Tibial nerve (tissue), 4 donors: ENCODE measurements around the gene PRPSAP2.

Experiments
- CTCF ChIP-seq, 5 experiments: fragments of 200-600 bp in 3 of 5; fragments of 450-650 bp in 2 of 5; sonication (generic) in 3 of 5; IDR thresholded peaks; one replicate each; pipeline ENCODE4 v1.5.1; 2016 to 2019; ENCODE audit warnings: antibody characterized with exemption in 5 of 5, mild to moderate bottlenecking in 3 of 5, moderate library complexity in 2 of 5
- EP300 ChIP-seq, 2 donors: sonication (generic); formaldehyde crosslinking; IDR thresholded peaks; one replicate each; pipeline ENCODE4 v1.6.1; 2017; ENCODE audit warnings: antibody characterized with exemption in 2 of 2, mild to moderate bottlenecking in 1 of 2
- POLR2A ChIP-seq, 2 donors: fragments of 450-650 bp; IDR thresholded peaks; one replicate each; pipeline ENCODE4 v1.6.1; 2017; ENCODE audit warnings: antibody characterized with exemption in 2 of 2, mild to moderate bottlenecking in 2 of 2, moderate library complexity in 2 of 2

GRCh38 chr17:18978050-18978449 lies 120.1 kb downstream of the PRPSAP2 start:
- TF ChIP-seq CTCF (IDR thresholded peaks at IDR 0.05) = no peak
- TF ChIP-seq EP300 (IDR thresholded peaks at IDR 0.05) = no peak
- TF ChIP-seq POLR2A (IDR thresholded peaks at IDR 0.05) = no peak
